ENCODE data around the gene FTO.

FTO gene

DNA sequence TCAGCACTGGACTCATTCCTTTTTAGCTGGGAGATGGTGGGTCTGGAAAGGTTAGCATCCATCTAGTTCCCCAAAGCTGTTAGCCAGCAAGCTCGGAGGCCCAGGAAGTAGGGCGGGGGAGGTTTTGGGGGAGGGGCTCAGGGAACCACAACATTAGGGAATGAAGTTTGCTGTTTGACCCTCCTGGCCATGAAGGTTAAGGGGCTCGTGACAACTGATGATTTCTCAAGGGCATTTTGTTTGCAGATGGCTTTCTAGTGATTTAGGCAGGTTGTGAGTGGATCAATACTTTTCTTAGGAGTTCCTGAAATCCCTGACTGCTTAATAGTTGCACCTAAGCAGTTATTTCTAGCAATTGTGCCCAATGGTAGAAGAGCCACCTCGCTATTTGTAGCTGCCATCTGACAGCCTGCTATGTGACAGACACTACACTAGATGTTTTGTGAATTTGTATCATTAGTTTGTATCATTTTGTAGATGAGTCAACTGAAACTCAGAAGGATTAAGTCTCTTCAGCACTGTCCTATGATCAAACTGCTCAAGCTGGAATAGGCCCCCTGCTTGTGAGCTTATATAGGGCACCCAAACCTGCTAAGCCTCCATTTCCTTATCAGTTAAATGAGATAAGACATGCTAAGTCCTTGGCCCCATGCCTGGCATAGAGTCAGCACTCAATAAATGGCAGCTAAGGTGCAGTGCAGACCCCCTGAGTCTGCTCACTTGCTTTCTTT lies 436.3 kb downstream of the FTO start:
- no peaks in the 10 kb centered on the region for H3K79me2 ChIP-seq (ENCODE audit: insufficient read depth, low read depth)
- no peaks in the 10 kb centered on the region for H3K27me3 ChIP-seq (ENCODE audit: insufficient read depth, low read depth)
- no peak overlapping the region for H3K4me3 ChIP-seq (IDR thresholded peaks at IDR 0.05; ENCODE audit: insufficient read depth, low read depth, low read length)
- no peak overlapping the region for H2AFZ ChIP-seq (ENCODE audit: low read depth)
- H3K27ac ChIP-seq, result no peak overlapping the region
- TF ChIP-seq, protein P1, sequence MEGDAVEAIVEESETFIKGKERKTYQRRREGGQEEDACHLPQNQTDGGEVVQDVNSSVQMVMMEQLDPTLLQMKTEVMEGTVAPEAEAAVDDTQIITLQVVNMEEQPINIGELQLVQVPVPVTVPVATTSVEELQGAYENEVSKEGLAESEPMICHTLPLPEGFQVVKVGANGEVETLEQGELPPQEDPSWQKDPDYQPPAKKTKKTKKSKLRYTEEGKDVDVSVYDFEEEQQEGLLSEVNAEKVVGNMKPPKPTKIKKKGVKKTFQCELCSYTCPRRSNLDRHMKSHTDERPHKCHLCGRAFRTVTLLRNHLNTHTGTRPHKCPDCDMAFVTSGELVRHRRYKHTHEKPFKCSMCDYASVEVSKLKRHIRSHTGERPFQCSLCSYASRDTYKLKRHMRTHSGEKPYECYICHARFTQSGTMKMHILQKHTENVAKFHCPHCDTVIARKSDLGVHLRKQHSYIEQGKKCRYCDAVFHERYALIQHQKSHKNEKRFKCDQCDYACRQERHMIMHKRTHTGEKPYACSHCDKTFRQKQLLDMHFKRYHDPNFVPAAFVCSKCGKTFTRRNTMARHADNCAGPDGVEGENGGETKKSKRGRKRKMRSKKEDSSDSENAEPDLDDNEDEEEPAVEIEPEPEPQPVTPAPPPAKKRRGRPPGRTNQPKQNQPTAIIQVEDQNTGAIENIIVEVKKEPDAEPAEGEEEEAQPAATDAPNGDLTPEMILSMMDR (conservative IDR thresholded peaks at IDR 0.05; ENCODE audit: low read depth, low read length), result no peak
- H3K4me2 ChIP-seq, result no peak overlapping the region
- H3K36me3 ChIP-seq (ENCODE audit: insufficient read depth), result no peaks in the 10 kb centered on the region
- no peaks in the 10 kb centered on the region for H3K4me1 ChIP-seq (ENCODE audit: low read depth, poor library complexity, severe bottlenecking)
- H4K20me1 ChIP-seq (ENCODE audit: insufficient read depth), result no peaks in the 10 kb centered on the region
- no peak overlapping the region for H3K9ac ChIP-seq

DNA sequence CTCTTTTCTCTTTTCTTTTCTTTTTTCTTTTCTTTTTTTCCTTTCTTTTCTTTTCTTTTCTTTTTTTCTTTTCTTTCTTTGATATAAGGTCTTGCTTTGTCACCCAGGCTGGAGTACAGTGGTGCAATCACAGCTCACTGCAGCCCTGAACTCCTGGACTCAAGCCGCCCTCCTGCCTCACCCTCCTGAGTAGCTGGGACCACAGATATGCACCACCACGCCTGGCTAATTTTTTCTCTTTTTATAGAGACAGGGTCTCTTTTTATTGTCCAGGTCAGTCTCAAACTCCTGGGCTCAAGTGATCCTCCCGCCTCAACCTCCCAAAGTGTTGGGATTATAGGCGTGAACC lies 436.8 kb downstream of the FTO start:
- TF ChIP-seq, protein P1 (conservative IDR thresholded peaks at IDR 0.05; ENCODE audit: low read depth, low read length), result no peak
- Histone ChIP-seq H3K4me2 (no peak overlapping the region), H3K9ac (no peak overlapping the region), H3K4me1 (ENCODE audit: low read depth, poor library complexity, severe bottlenecking) (no peaks in the 10 kb centered on the region), H3K36me3 (ENCODE audit: insufficient read depth) (no peaks in the 10 kb centered on the region), H3K4me3 (IDR thresholded peaks at IDR 0.05; ENCODE audit: insufficient read depth, low read depth, low read length) (no peak overlapping the region), H4K20me1 (ENCODE audit: insufficient read depth) (no peaks in the 10 kb centered on the region), H3K27me3 (ENCODE audit: insufficient read depth, low read depth) (no peaks in the 10 kb centered on the region), H3K27ac (no peak overlapping the region), H3K79me2 (ENCODE audit: insufficient read depth, low read depth) (no peaks in the 10 kb centered on the region), H2AFZ (ENCODE audit: low read depth) (no peak overlapping the region)

DNA sequence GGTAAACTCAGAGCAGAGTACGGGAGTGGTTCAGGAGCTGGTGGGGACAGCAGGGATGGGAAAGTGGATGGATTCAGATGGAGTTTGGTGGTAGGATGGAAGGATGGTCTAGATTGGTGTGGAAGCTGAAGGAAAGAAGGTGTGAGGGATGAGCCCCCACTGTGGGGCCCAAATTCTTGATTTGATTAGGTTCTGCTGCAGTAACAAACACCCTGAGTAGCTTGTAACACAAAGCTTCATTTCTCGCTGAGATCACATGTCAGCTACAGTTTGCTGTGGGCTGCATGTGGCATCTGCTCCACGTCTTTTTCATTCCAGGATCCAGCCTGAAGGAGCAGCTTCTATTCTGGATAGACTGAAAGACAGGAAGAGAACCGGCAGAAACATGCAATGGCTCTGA lies 438.8 kb downstream of the FTO start:
- Histone ChIP-seq H3K27ac (no peak overlapping the region), H2AFZ (ENCODE audit: low read depth) (no peak overlapping the region)
- TF ChIP-seq, protein P1 (conservative IDR thresholded peaks at IDR 0.05; ENCODE audit: low read depth, low read length), result no peak

DNA sequence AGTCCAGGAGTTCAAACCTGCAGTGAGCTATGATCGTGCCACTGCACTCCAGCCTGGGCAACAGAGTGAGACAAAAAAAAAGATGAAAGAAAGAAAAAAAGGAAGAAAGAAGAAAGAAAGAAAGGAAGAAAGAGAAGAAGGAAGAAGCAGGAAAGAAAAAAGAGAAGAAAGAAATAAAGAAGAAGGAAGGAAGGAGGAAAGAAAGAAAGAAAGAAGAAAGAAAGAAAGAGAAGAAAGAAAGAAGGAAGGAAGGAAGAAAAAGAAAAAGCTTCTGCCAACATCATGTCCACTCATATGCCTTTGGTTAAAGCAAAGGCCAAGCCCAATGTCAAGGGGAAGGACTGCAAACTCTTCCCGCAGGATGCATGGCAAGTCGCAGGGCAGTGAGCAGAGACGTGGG lies 439.5 kb downstream of the FTO start:
- Histone ChIP-seq H4K20me1 (ENCODE audit: insufficient read depth) (no peaks in the 10 kb centered on the region), H3K4me3 (IDR thresholded peaks at IDR 0.05; ENCODE audit: insufficient read depth, low read depth, low read length) (no peak overlapping the region), H3K79me2 (ENCODE audit: insufficient read depth, low read depth) (no peaks in the 10 kb centered on the region), H3K27me3 (ENCODE audit: insufficient read depth, low read depth) (no peaks in the 10 kb centered on the region), H3K36me3 (ENCODE audit: insufficient read depth) (no peaks in the 10 kb centered on the region), H3K4me2 (no peak overlapping the region), H3K27ac (no peak overlapping the region), H2AFZ (ENCODE audit: low read depth) (no peak overlapping the region), H3K9ac (no peak overlapping the region), H3K4me1 (ENCODE audit: low read depth, poor library complexity, severe bottlenecking) (no peaks in the 10 kb centered on the region)
- TF ChIP-seq, protein P1 (conservative IDR thresholded peaks at IDR 0.05; ENCODE audit: low read depth, low read length), result no peak

More for the DNA sequence above, 438.8 kb downstream of the FTO start:
- Histone ChIP-seq H3K4me2 (no peak overlapping the region), H3K4me1 (ENCODE audit: low read depth, poor library complexity, severe bottlenecking) (no peaks in the 10 kb centered on the region), H3K9ac (no peak overlapping the region), H3K4me3 (IDR thresholded peaks at IDR 0.05; ENCODE audit: insufficient read depth, low read depth, low read length) (no peak overlapping the region), H3K36me3 (ENCODE audit: insufficient read depth) (no peaks in the 10 kb centered on the region), H3K79me2 (ENCODE audit: insufficient read depth, low read depth) (no peaks in the 10 kb centered on the region), H4K20me1 (ENCODE audit: insufficient read depth) (no peaks in the 10 kb centered on the region), H3K27me3 (ENCODE audit: insufficient read depth, low read depth) (no peaks in the 10 kb centered on the region)
